Measurements from ENCODE around the gene HOXA7.
A peak's percentile ranks its signal among the peaks of the same experiment; 100 is the strongest.

DNA sequence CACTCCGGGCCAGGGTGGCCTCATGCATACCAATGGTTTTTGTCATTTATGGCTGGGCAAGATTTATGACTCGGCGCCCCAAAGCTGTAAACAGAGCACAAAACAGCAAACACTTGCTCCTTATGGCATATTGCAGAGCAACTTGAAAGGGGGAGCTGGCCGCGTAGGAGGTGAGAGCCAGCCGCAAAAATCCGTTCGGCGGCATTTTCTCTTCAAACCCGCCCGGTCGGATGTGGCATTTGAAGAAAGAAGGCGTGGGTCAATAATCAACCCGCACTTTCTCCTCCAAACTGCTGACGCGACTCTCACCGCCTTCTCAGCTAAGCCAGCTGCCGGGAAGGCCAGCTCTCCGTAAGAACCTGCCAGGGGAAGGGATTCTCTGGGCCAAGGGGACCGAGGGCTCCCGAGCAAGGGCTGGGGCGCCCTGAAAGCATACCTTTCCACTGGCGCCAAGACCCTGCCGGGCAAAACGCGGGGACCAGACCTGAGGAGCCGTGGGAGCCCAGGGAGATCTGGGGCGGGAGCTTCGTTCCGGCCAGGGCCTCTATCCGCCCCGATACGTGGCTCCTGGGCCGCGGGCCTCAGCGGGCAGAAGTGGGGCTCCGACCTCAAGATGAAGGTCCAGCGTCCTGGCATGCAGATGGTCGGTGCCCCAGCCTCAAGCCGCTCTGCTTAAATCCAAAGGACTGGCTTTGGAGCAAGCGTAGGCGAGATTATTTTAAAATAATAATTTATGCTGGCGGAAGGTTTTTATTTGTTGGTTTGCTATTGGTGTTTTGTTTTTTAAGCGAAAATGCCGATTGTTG lies 41.1 kb downstream of the HOXA7 start:
- TF ChIP-seq, protein P1, sequence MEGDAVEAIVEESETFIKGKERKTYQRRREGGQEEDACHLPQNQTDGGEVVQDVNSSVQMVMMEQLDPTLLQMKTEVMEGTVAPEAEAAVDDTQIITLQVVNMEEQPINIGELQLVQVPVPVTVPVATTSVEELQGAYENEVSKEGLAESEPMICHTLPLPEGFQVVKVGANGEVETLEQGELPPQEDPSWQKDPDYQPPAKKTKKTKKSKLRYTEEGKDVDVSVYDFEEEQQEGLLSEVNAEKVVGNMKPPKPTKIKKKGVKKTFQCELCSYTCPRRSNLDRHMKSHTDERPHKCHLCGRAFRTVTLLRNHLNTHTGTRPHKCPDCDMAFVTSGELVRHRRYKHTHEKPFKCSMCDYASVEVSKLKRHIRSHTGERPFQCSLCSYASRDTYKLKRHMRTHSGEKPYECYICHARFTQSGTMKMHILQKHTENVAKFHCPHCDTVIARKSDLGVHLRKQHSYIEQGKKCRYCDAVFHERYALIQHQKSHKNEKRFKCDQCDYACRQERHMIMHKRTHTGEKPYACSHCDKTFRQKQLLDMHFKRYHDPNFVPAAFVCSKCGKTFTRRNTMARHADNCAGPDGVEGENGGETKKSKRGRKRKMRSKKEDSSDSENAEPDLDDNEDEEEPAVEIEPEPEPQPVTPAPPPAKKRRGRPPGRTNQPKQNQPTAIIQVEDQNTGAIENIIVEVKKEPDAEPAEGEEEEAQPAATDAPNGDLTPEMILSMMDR (conservative IDR thresholded peaks at IDR 0.05; ENCODE audit: low read depth, low read length), result no peak
- peak; percentile 98 for TF ChIP-seq EZH2 (IDR thresholded peaks at IDR 0.05; ENCODE audit: borderline replicate concordance, low read depth, low read length, poor library complexity, severe bottlenecking)

Data from A673 (cell line).